ENCODE measurements around the gene PPP3R1.

The PPP3R1 gene

DNA sequence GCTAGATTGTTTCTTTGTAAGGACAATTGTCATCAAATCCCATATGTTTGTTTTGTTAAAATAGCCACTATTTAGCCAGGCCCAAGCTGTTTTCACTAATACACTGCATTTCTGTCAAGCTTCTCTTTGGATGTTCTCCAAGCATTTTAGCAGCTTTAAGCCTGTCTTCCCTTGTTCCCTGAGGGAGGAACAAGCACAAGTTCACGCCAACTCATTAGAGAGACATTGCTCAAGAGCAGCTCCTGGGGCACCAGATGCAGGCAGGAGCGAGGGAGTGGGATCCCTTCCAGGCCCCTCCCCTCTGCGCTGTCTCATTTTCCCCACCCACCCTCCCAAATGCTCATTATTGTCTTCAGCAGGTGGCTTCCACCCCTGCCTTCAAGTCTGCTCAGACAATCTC is 32.6 kb upstream of the PPP3R1 start:
- no peak overlapping the region for H3K9ac ChIP-seq (ENCODE audit: low read depth, low read length)
- H3K27ac ChIP-seq (ENCODE audit: low read depth, low read length): no peak overlapping the region
- H3K36me3 ChIP-seq (ENCODE audit: control insufficient read depth, insufficient read depth, low read length): no peaks in the 10 kb centered on the region

GRCh38 chr2:68283419-68283812 is 31.1 kb upstream of the PPP3R1 start:
- Histone ChIP-seq H3K27ac (ENCODE audit: low read depth, low read length) (no peak overlapping the region), H3K9me3 (ENCODE audit: control insufficient read depth, insufficient read depth, low read length) (no peaks in the 10 kb centered on the region), H3K4me3 (ENCODE audit: low read depth, low read length) (no peak overlapping the region), H3K4me1 (ENCODE audit: control insufficient read depth, insufficient read depth, low read length) (0 out of 2 replicates have a peak, but pooled peaks cover 5% of the 10 kb centered on the region), H3K9ac (ENCODE audit: low read depth, low read length) (no peak overlapping the region), H3K36me3 (ENCODE audit: control insufficient read depth, insufficient read depth, low read length) (no peaks in the 10 kb centered on the region), H3K27me3 (ENCODE audit: control insufficient read depth, insufficient read depth, low read length) (no peaks in the 10 kb centered on the region)

More for the DNA sequence above, 32.6 kb upstream of the PPP3R1 start:
- no peaks in the 10 kb centered on the region for H3K27me3 ChIP-seq (ENCODE audit: control insufficient read depth, insufficient read depth, low read length)
- no peak overlapping the region for H3K4me3 ChIP-seq (ENCODE audit: low read depth, low read length)
- H3K4me1 ChIP-seq (ENCODE audit: control insufficient read depth, insufficient read depth, low read length): 0 out of 2 replicates have a peak, but pooled peaks cover 6% of the 10 kb centered on the region
- no peaks in the 10 kb centered on the region for H3K9me3 ChIP-seq (ENCODE audit: control insufficient read depth, insufficient read depth, low read length)

GRCh38 chr2:68282811-68283418 is 30.6 kb upstream of the PPP3R1 start:
- no peaks in the 10 kb centered on the region for H3K36me3 ChIP-seq (ENCODE audit: control insufficient read depth, insufficient read depth, low read length)
- no peak overlapping the region for H3K4me3 ChIP-seq (ENCODE audit: low read depth, low read length)
- no peak overlapping the region for H3K9ac ChIP-seq (ENCODE audit: low read depth, low read length)
- no peaks in the 10 kb centered on the region for H3K27me3 ChIP-seq (ENCODE audit: control insufficient read depth, insufficient read depth, low read length)
- no peaks in the 10 kb centered on the region for H3K9me3 ChIP-seq (ENCODE audit: control insufficient read depth, insufficient read depth, low read length)
- H3K27ac ChIP-seq (ENCODE audit: low read depth, low read length): no peak overlapping the region
- 0 out of 2 replicates have a peak, but pooled peaks cover under 1% of the 10 kb centered on the region for H3K4me1 ChIP-seq (ENCODE audit: control insufficient read depth, insufficient read depth, low read length)

- no peaks in the 10 kb centered on the region for H3K36me3 ChIP-seq (ENCODE audit: control insufficient read depth, insufficient read depth, low read length)
- no peaks in the 10 kb centered on the region for H3K27me3 ChIP-seq (ENCODE audit: control insufficient read depth, insufficient read depth, low read length)
- H3K4me3 ChIP-seq (ENCODE audit: low read depth, low read length): no peak overlapping the region
- H3K4me1 ChIP-seq (ENCODE audit: control insufficient read depth, insufficient read depth, low read length): no peaks in the 10 kb centered on the region
- H3K9me3 ChIP-seq (ENCODE audit: control insufficient read depth, insufficient read depth, low read length): no peaks in the 10 kb centered on the region
- no peak overlapping the region for H3K9ac ChIP-seq (ENCODE audit: low read depth, low read length)
- no peak overlapping the region for H3K27ac ChIP-seq (ENCODE audit: low read depth, low read length)
These were observed 28.5 kb upstream of the PPP3R1 start for GRCh38 chr2:68280796-68281195.

DNA sequence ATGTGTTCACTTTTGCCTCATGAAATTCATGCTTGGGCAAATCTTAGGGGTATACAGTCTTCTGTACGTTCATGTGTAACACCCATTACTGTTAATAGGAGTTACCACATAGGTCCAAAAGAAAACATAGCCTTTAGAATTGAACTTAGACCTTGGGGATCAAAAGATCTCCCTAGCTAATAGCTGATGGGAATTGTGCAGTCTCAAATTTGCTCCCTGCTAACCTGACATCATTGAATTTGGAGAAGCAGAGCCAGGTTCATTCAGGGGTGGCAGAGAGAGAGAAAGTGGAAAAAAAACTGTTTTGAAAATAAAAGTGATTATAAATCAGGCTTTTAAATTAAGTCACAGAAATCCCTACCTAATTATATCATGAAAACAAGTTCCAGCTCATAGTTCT is 28.0 kb upstream of the PPP3R1 start:
- Histone ChIP-seq H3K9ac (ENCODE audit: low read depth, low read length) (no peak overlapping the region), H3K9me3 (ENCODE audit: control insufficient read depth, insufficient read depth, low read length) (no peaks in the 10 kb centered on the region), H3K36me3 (ENCODE audit: control insufficient read depth, insufficient read depth, low read length) (no peaks in the 10 kb centered on the region), H3K4me3 (ENCODE audit: low read depth, low read length) (no peak overlapping the region), H3K27ac (ENCODE audit: low read depth, low read length) (no peak overlapping the region), H3K4me1 (ENCODE audit: control insufficient read depth, insufficient read depth, low read length) (no peaks in the 10 kb centered on the region), H3K27me3 (ENCODE audit: control insufficient read depth, insufficient read depth, low read length) (no peaks in the 10 kb centered on the region)

GRCh38 chr2:68279691-68280090 is 27.4 kb upstream of the PPP3R1 start:
- H3K4me1 ChIP-seq (ENCODE audit: control insufficient read depth, insufficient read depth, low read length): no peaks in the 10 kb centered on the region
- no peaks in the 10 kb centered on the region for H3K27me3 ChIP-seq (ENCODE audit: control insufficient read depth, insufficient read depth, low read length)
- no peaks in the 10 kb centered on the region for H3K9me3 ChIP-seq (ENCODE audit: control insufficient read depth, insufficient read depth, low read length)
- no peak overlapping the region for H3K9ac ChIP-seq (ENCODE audit: low read depth, low read length)
- H3K27ac ChIP-seq (ENCODE audit: low read depth, low read length): no peak overlapping the region
- H3K36me3 ChIP-seq (ENCODE audit: control insufficient read depth, insufficient read depth, low read length): no peaks in the 10 kb centered on the region
- no peak overlapping the region for H3K4me3 ChIP-seq (ENCODE audit: low read depth, low read length)

DNA sequence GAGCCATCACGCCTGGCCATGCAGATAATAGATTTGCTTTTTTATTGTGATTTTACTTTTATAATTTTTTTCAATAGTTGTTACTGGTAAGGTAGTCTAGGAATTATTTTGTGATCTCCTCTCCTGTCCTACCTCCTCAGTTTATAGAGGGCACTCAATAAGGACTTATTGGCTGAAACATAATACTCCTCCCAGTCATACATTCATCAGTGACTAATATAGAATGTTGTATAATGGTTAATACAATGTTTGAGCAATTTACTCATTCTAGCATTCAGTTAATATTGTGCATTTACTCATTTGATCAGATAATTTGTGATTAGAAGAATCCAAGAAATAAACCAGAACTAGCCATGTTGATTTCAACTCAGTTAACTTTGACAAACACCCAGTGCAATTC is 25.8 kb upstream of the PPP3R1 start:
- no peak overlapping the region for H3K27ac ChIP-seq (ENCODE audit: low read depth, low read length)
- H3K4me1 ChIP-seq (ENCODE audit: control insufficient read depth, insufficient read depth, low read length): no peaks in the 10 kb centered on the region; the same call in 1 of the 2 replicates
- H3K27me3 ChIP-seq (ENCODE audit: control insufficient read depth, insufficient read depth, low read length): no peaks in the 10 kb centered on the region
- H3K36me3 ChIP-seq (ENCODE audit: control insufficient read depth, insufficient read depth, low read length): no peaks in the 10 kb centered on the region
- H3K9me3 ChIP-seq (ENCODE audit: control insufficient read depth, insufficient read depth, low read length): no peaks in the 10 kb centered on the region
- H3K4me3 ChIP-seq (ENCODE audit: low read depth, low read length): no peak overlapping the region
- no peak overlapping the region for H3K9ac ChIP-seq (ENCODE audit: low read depth, low read length)

DNA sequence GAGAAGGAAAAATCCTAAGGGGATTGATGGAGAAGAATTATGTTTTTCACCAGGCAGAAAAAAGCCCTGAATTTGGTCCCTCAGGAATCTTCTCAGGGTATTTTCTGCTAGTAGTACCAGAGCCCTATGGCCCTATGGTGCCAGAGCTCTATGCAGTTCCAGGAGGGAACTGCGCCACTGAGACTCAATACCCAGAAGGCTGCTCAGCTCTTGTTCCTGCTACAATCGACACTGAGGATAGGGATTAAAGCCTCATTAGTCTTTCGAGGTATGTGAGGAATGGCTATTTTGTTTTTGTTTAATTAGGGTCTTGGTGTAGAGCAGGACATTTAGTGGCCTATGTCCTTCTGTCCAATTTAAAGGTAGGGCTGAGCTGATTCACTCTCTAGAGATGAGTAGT is 21.7 kb upstream of the PPP3R1 start:
- H3K4me3 ChIP-seq (ENCODE audit: low read depth, low read length): no peak overlapping the region
- H3K27me3 ChIP-seq (ENCODE audit: control insufficient read depth, insufficient read depth, low read length): no peaks in the 10 kb centered on the region

DNA sequence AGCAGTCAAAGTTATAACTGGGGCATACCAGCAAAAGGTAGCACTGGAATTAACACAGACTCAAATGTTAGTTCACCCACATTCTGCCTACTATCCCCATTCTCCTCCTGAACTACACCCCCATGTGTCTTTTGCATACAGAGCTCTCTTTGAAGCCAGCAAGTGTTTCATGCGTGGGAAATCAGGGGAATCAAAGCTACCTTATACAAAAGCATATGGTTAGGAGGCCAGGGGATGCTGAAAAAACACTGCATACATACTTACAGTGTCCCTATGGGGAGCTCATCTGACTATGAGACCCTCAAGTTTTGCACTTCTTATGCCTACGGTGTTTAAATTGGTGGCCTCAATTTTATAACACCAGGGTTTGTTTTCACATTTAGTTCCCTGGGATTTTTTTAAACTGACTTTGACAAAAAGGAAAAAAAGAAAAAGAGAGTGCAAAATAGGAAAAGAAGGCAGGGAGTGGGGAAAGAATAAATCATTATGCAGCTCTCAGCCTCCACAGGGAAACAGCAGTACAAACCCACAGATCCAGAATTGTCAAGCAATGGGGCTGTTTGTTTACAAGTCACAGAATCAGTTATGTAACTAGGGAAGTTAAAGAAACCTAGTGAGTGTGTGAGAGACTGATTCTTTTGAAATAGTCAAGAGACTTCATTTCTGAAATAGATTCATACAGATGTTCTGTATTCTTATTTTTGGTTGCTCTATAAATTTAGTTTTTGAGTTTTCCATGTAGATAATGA is 20.1 kb upstream of the PPP3R1 start:
- no peaks in the 10 kb centered on the region for H3K9me3 ChIP-seq (ENCODE audit: control insufficient read depth, insufficient read depth, low read length)

More for the DNA sequence above, 21.7 kb upstream of the PPP3R1 start:
- Histone ChIP-seq H3K27ac (ENCODE audit: low read depth, low read length) (no peak overlapping the region), H3K9me3 (ENCODE audit: control insufficient read depth, insufficient read depth, low read length) (no peaks in the 10 kb centered on the region), H3K4me1 (ENCODE audit: control insufficient read depth, insufficient read depth, low read length) (peaks cover 3% of the 10 kb centered on the region; the same call in 1 of the 2 replicates), H3K9ac (ENCODE audit: low read depth, low read length) (no peak overlapping the region), H3K36me3 (ENCODE audit: control insufficient read depth, insufficient read depth, low read length) (no peaks in the 10 kb centered on the region)

GRCh38 chr2:68266655-68267054 is 14.3 kb upstream of the PPP3R1 start:
- H3K4me1 ChIP-seq (ENCODE audit: control insufficient read depth, insufficient read depth, low read length): no peaks in the 10 kb centered on the region
- no peak overlapping the region for H3K4me3 ChIP-seq (ENCODE audit: low read depth, low read length)
- H3K9ac ChIP-seq (ENCODE audit: low read depth, low read length): no peak overlapping the region
- no peaks in the 10 kb centered on the region for H3K9me3 ChIP-seq (ENCODE audit: control insufficient read depth, insufficient read depth, low read length)
- no peak overlapping the region for H3K27ac ChIP-seq (ENCODE audit: low read depth, low read length)
- H3K27me3 ChIP-seq (ENCODE audit: control insufficient read depth, insufficient read depth, low read length): no peaks in the 10 kb centered on the region
- no peaks in the 10 kb centered on the region for H3K36me3 ChIP-seq (ENCODE audit: control insufficient read depth, insufficient read depth, low read length)

More for the DNA sequence above, 20.1 kb upstream of the PPP3R1 start:
- Histone ChIP-seq H3K4me3 (ENCODE audit: low read depth, low read length) (no peak overlapping the region), H3K27me3 (ENCODE audit: control insufficient read depth, insufficient read depth, low read length) (no peaks in the 10 kb centered on the region), H3K27ac (ENCODE audit: low read depth, low read length) (no peak overlapping the region), H3K36me3 (ENCODE audit: control insufficient read depth, insufficient read depth, low read length) (no peaks in the 10 kb centered on the region), H3K9ac (ENCODE audit: low read depth, low read length) (no peak overlapping the region), H3K4me1 (ENCODE audit: control insufficient read depth, insufficient read depth, low read length) (peaks cover 3% of the 10 kb centered on the region; the same call in 1 of the 2 replicates)

GRCh38 chr2:68263632-68264031 is 11.3 kb upstream of the PPP3R1 start:
- H3K9ac ChIP-seq (ENCODE audit: low read depth, low read length): no peak overlapping the region
- no peaks in the 10 kb centered on the region for H3K9me3 ChIP-seq (ENCODE audit: control insufficient read depth, insufficient read depth, low read length)
- no peaks in the 10 kb centered on the region for H3K4me1 ChIP-seq (ENCODE audit: control insufficient read depth, insufficient read depth, low read length)
- H3K4me3 ChIP-seq (ENCODE audit: low read depth, low read length): no peak overlapping the region
- no peaks in the 10 kb centered on the region for H3K27me3 ChIP-seq (ENCODE audit: control insufficient read depth, insufficient read depth, low read length)
- no peak overlapping the region for H3K27ac ChIP-seq (ENCODE audit: low read depth, low read length)
- H3K36me3 ChIP-seq (ENCODE audit: control insufficient read depth, insufficient read depth, low read length): no peaks in the 10 kb centered on the region
